Caki2 (cell line): ENCODE results near the gene ZNF407. TPM values are rescaled to one million over a fixed set of nuclear protein-coding genes. Genes with fewer than 3 reads are reported as not detected.

Experiments
- DNase-seq: peaks from one replicate; pipeline ENCODE4 v3.0.0-alpha.2; 2015; ENCODE audit warnings: low read depth
- in situ Hi-C: cut with HindIII; loops from 2 replicates; pipeline ENCODE4 v1.10.0; 2016; ENCODE audit warnings: low sequenced_read_pairs, low pct_unique_long_range_greater_than_20kb, mixed read lengths
- total RNA-seq: library from RNA; depleted of rRNA; stranded (reverse); fragments of >200 nt; shearing (Covaris generic); gene quantifications from 2 replicates; pipeline ENCODE4 v1.2.3, GENCODE V29; 2014; ENCODE audit warnings: low replicate concordance

ZNF407 gene
- total RNA-seq, 1 experiment from 2014 or later: 1.3 TPM

- in situ Hi-C loops: no loop called here
- DNase-seq: no peak
These were observed 454.1 kb downstream of the ZNF407 start for GRCh38 chr18:75051757-75052156.

GRCh38 chr18:75052475-75052874 lies 454.8 kb downstream of the ZNF407 start:
- in situ Hi-C loops: no loop called here
- no peak for DNase-seq

- DNase-seq: no peak
- in situ Hi-C loops: no loop called here
These were observed 455.5 kb downstream of the ZNF407 start for GRCh38 chr18:75053028-75053629.

GRCh38 chr18:75054046-75054445 lies 456.4 kb downstream of the ZNF407 start:
- DNase-seq: no peak
- in situ Hi-C loops: no loop called here

GRCh38 chr18:75054611-75055010 lies 456.9 kb downstream of the ZNF407 start:
- in situ Hi-C loops: no loop called here
- no peak for DNase-seq

- in situ Hi-C loops: no loop called here
These were observed 459.7 kb downstream of the ZNF407 start for GRCh38 chr18:75057169-75057960.

GRCh38 chr18:75060185-75060584 lies 462.5 kb downstream of the ZNF407 start:
- no peak for DNase-seq
- in situ Hi-C loops: no loop called here

More at GRCh38 chr18:75057169-75057960, 459.7 kb downstream of the ZNF407 start:
- DNase-seq: no peak

- in situ Hi-C loops: no loop called here
- no peak for DNase-seq
These were observed 464.7 kb downstream of the ZNF407 start for GRCh38 chr18:75062297-75062886.

- DNase-seq: no peak
- in situ Hi-C loops: no loop called here
These were observed 465.5 kb downstream of the ZNF407 start for GRCh38 chr18:75063196-75063595.

GRCh38 chr18:75063615-75064512 lies 466.2 kb downstream of the ZNF407 start:
- in situ Hi-C loops: no loop called here
- DNase-seq: no peak

GRCh38 chr18:75064513-75064905 lies 466.8 kb downstream of the ZNF407 start:
- in situ Hi-C loops: no loop called here
- DNase-seq: no peak

- in situ Hi-C loops: no loop called here
- DNase-seq: no peak
These were observed 467.8 kb downstream of the ZNF407 start for GRCh38 chr18:75065251-75066000.

GRCh38 chr18:75066021-75066880 lies 468.6 kb downstream of the ZNF407 start:
- in situ Hi-C loops: no loop called here
- no peak for DNase-seq

- in situ Hi-C loops: no loop called here
- no peak for DNase-seq
These were observed 469.3 kb downstream of the ZNF407 start for GRCh38 chr18:75066936-75067335.

- in situ Hi-C loops: no loop called here
- DNase-seq: no peak
These were observed 470.5 kb downstream of the ZNF407 start for GRCh38 chr18:75067996-75068645.

- in situ Hi-C loops: no loop called here
- no peak for DNase-seq
These were observed 471.2 kb downstream of the ZNF407 start for GRCh38 chr18:75068682-75069435.
